K562 (cell line): Measurements from ENCODE around the gene SMIM15. TPM values are rescaled to one million over a fixed set of nuclear protein-coding genes. Genes with fewer than 3 reads are reported as not detected.

Experiments
- ATAC-seq: fragments of 200-7000 bp; cut with Tn5 transposase; 3 replicates; pipeline ENCODE4 v1.9.1; 2020; ENCODE audit warnings: moderate library complexity
- BruUV-seq: library from RNA; stranded (reverse); fragments of 400-500 nt; replicated peaks from 2 replicates; lab custom pipeline; 2021; lab: Mats Ljungman, UMichigan
- CTCF ChIA-PET: fragments of 300-600 bp; formaldehyde crosslinking; extraction: SDS; loops from one replicate; lab custom pipeline; 2021; ENCODE audit warnings: low intra/inter-chr PET ratio; lab: Yijun Ruan, JAX
- POLR2A ChIA-PET: fragments of 300-600, 350-650 bp; sonication (Branson Sonifier 250); formaldehyde crosslinking; extraction: SDS; loops from one replicate; lab custom pipeline; 2021; ENCODE audit warnings: antibody characterized with exemption, inconsistent platforms; lab: Yijun Ruan, JAX
- DNase-seq, 4 experiments: peaks; one replicate each; pipeline versions ENCODE4 v3.0.0 to v3.0.0-alpha.2; 2011 to 2018; ENCODE audit warnings: low spot score in 3 of 4, mixed read lengths in 3 of 4; ENCODE audit errors: extremely low read depth in 1 of 4
- FAIRE-seq: peaks from 2 replicates; lab custom pipeline; 2011; peaks lifted over from hg19 to GRCh38; lab: Jason Lieb, UNC
- H2AFZ ChIP-seq: 2 replicates; pipeline ENCODE4 v1.6.0; 2011; ENCODE audit warnings: low read depth, low read length, control low read depth, inconsistent platforms
- H3K27ac ChIP-seq: fragments of 200-600 bp; 3 replicates; pipeline ENCODE4 v1.8.0; 2011; ENCODE audit warnings: low read depth, mild to moderate bottlenecking, control low read depth, inconsistent platforms, low read length, moderate library complexity, mixed read lengths; ENCODE audit errors: extremely low read depth
- H3K27me3 ChIP-seq, 2 experiments: fragments of 300-600 bp in 1 of 2; 2 replicates in 1 of 2; 3 replicates in 1 of 2; pipeline versions ENCODE4 v1.6.0 to v1.8.0; 2011; ENCODE audit warnings: inconsistent platforms in 2 of 2, low read length in 2 of 2, mild to moderate bottlenecking in 1 of 2, mixed read lengths in 1 of 2, moderate library complexity in 1 of 2; ENCODE audit not compliant: control insufficient read depth in 2 of 2, insufficient read depth in 2 of 2
- H3K36me3 ChIP-seq: fragments of 300-600 bp; 3 replicates; pipeline ENCODE4 v1.8.0; 2011; ENCODE audit warnings: mild to moderate bottlenecking, low read length, inconsistent platforms; ENCODE audit not compliant: control insufficient read depth, insufficient read depth
- H3K4me1 ChIP-seq, 2 experiments: fragments of 200-600 bp in 1 of 2; replicated peaks in 1 of 2; 2 replicates in 1 of 2; 3 replicates in 1 of 2; pipeline versions ENCODE4 v1.5.1 to v1.8.0; 2011; ENCODE audit warnings: inconsistent platforms in 2 of 2, low read length in 2 of 2, mild to moderate bottlenecking in 1 of 2, mixed read lengths in 1 of 2, moderate library complexity in 1 of 2; ENCODE audit not compliant: control insufficient read depth in 2 of 2, insufficient read depth in 2 of 2
- H3K4me2 ChIP-seq: 2 replicates; pipeline ENCODE4 v1.6.1; 2011; ENCODE audit warnings: low read length, control low read depth, inconsistent platforms, mixed read lengths; ENCODE audit not compliant: insufficient read depth
- H3K4me3 ChIP-seq: fragments of 200-600 bp; sonication (generic), shearing (Covaris generic); 2 replicates; pipeline ENCODE4 v1.5.1; 2016; ENCODE audit warnings: control low read depth, inconsistent platforms
- H3K79me2 ChIP-seq: fragments of 200-600 bp; 3 replicates; pipeline ENCODE4 v1.8.0; 2011; ENCODE audit warnings: low read length, inconsistent platforms; ENCODE audit not compliant: control insufficient read depth, insufficient read depth
- H3K9ac ChIP-seq, 2 experiments: 2 replicates each; pipeline versions ENCODE4 v1.6.0 to v1.6.1; 2011; ENCODE audit warnings: low read depth in 2 of 2, low read length in 2 of 2, control low read depth in 1 of 2, inconsistent platforms in 1 of 2, mild to moderate bottlenecking in 1 of 2, mixed read lengths in 1 of 2; ENCODE audit not compliant: insufficient read depth in 1 of 2
- H3K9me1 ChIP-seq: one replicate; pipeline ENCODE4 v1.6.0; 2011; ENCODE audit warnings: inconsistent platforms, mild to moderate bottlenecking, low read length, moderate library complexity; ENCODE audit not compliant: control insufficient read depth, insufficient read depth
- H3K9me3 ChIP-seq: replicated peaks from 2 replicates; pipeline ENCODE4 v1.5.1; 2011; ENCODE audit warnings: low read depth, low read length, inconsistent platforms; ENCODE audit not compliant: control insufficient read depth, insufficient read depth
- H4K20me1 ChIP-seq: replicated peaks from 2 replicates; pipeline ENCODE4 v1.6.1; 2011; ENCODE audit warnings: low read length, inconsistent platforms, mixed read lengths; ENCODE audit not compliant: control insufficient read depth, insufficient read depth
- C11orf30 ChIP-seq: fragments of 450-650 bp; IDR thresholded peaks from 2 replicates; pipeline ENCODE4 v1.6.1; 2016; ENCODE audit warnings: low read depth, mild to moderate bottlenecking
- CBX5 ChIP-seq: IDR thresholded peaks from 2 replicates; pipeline ENCODE4 v1.6.1; 2014; ENCODE audit warnings: low read depth, borderline replicate concordance
- KDM2B ChIP-seq: fragments of 250-450 bp; sonication (Bioruptor Pico); IDR thresholded peaks from 2 replicates; pipeline ENCODE4 v1.8.0; 2021; ENCODE audit warnings: mild to moderate bottlenecking, moderate library complexity
- MYBL2 ChIP-seq, 2 experiments: fragments of 450-650 bp in 1 of 2; sonication (generic) in 1 of 2; formaldehyde crosslinking in 1 of 2; IDR thresholded peaks; 2 replicates each; pipeline versions ENCODE4 v1.6.1 to v1.8.1; 2017 to 2022; ENCODE audit warnings: borderline replicate concordance in 1 of 2, inconsistent platforms in 1 of 2, low read depth in 1 of 2, mild to moderate bottlenecking in 1 of 2, missing genetic modification reagents in 1 of 2, moderate library complexity in 1 of 2
- NFIC ChIP-seq: fragments of 450-650 bp; IDR thresholded peaks from 2 replicates; pipeline ENCODE4 v1.6.1; 2017; ENCODE audit warnings: mild to moderate bottlenecking, inconsistent platforms
- ZFP36 ChIP-seq: fragments of 150-350 bp; IDR thresholded peaks from 2 replicates; pipeline ENCODE4 v1.6.1; 2018; ENCODE audit warnings: low read length, low read depth; ENCODE audit not compliant: partially characterized antibody
- ZNF184 ChIP-seq: sonication (generic); formaldehyde crosslinking; IDR thresholded peaks from 2 replicates; pipeline ENCODE4 v1.5.0; 2020; ENCODE audit warnings: missing genetic modification reagents
- WGBS: fragments of 100-300 bp; shearing (Covaris generic); methylation state at CpG from one replicate; pipeline ENCODE4 v1.1.6; 2016; ENCODE audit warnings: low coverage, mixed read lengths; ENCODE audit not compliant: insufficient coverage; ENCODE audit errors: missing lambda C conversion rate; 5-methylcytosine and 5-hydroxymethylcytosine counted together
- in situ Hi-C: fragments of 300-500 bp; cut with MboI; formaldehyde crosslinking; loops from 4 replicates; pipeline ENCODE4 v1.15.0; 2018; ENCODE audit warnings: inconsistent platforms, mixed read lengths
- intact Hi-C: fragments of 100-400 bp; cut with micrococcal nuclease; formaldehyde crosslinking; loops from 2 replicates; pipeline ENCODE4 v1.14.2; 2022
- polyA plus RNA-seq, 8 experiments: library from polyadenylated mRNA; depleted of rRNA in 4 of 8; stranded (reverse) in 5 of 8; unstranded in 3 of 8; fragments of >200 nt; fragmentation: Nextera tagmentation in 2 of 8; fragmentation: Illumina TruSeq in 1 of 8; extraction: Ambion mirVana in 2 of 8; extraction: Trizol in 1 of 8; gene quantifications; 2 replicates each; pipeline versions ENCODE4 v1.2.1 to v1.2.3, GENCODE V29; 2011 to 2014; ENCODE audit warnings: inconsistent platforms in 1 of 8, missing spikeins in 1 of 8
- total RNA-seq, 7 experiments: library from RNA; depleted of rRNA in 6 of 7; stranded (reverse); fragments of >200 nt in 6 of 7; fragmentation: Illumina TruSeq in 2 of 7; extraction: Trizol in 2 of 7; gene quantifications; 2 replicates each; pipeline versions ENCODE4 v1.2.1 to v1.2.3, GENCODE V29; 2011 to 2021; ENCODE audit warnings: low replicate concordance in 1 of 7
- TF ChIP-seq, protein P1 (sequence below): fragments of 250-450 bp; sonication (Bioruptor Pico); IDR thresholded peaks from 2 replicates; pipeline ENCODE4 v1.4.0; 2020; ENCODE audit warnings: mild to moderate bottlenecking, moderate library complexity

SMIM15 gene
- total and polyA plus RNA-seq, 9 of the 15 experiments (the other 6 are each of a cell fraction or from before 2014, with no cell fraction given) = 16.6 to 124 (median 82.0) TPM

DNA sequence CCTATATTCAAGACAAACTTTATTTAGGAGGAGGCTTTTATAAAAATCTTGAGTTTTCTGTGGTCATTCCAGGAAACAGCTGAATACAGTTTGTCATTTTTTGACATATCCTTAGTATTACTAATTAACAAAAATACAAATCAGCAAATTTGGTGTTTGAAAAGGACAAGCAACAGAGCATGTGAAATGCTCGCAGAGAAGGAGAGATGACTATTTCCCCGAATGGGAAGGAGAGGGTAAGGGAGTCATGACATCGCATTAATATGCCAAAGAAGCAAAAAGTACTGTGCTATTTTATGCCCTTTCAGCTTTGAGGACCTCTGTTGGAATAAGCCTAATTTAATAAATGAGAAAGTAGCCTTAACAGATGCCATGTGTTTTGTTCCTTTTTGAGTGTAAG is 1.8 kb downstream of the SMIM15 start (continued):
- TF ChIP-seq, protein P1, sequence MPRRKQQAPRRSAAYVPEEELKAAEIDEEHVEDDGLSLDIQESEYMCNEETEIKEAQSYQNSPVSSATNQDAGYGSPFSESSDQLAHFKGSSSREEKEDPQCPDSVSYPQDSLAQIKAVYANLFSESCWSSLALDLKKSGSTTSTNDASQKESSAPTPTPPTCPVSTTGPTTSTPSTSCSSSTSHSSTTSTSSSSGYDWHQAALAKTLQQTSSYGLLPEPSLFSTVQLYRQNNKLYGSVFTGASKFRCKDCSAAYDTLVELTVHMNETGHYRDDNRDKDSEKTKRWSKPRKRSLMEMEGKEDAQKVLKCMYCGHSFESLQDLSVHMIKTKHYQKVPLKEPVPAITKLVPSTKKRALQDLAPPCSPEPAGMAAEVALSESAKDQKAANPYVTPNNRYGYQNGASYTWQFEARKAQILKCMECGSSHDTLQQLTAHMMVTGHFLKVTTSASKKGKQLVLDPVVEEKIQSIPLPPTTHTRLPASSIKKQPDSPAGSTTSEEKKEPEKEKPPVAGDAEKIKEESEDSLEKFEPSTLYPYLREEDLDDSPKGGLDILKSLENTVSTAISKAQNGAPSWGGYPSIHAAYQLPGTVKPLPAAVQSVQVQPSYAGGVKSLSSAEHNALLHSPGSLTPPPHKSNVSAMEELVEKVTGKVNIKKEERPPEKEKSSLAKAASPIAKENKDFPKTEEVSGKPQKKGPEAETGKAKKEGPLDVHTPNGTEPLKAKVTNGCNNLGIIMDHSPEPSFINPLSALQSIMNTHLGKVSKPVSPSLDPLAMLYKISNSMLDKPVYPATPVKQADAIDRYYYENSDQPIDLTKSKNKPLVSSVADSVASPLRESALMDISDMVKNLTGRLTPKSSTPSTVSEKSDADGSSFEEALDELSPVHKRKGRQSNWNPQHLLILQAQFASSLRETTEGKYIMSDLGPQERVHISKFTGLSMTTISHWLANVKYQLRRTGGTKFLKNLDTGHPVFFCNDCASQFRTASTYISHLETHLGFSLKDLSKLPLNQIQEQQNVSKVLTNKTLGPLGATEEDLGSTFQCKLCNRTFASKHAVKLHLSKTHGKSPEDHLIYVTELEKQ = no peak
- TF ChIP-seq C11orf30 (peak; percentile 81), CBX5 (no peak)
- TF ChIP-seq, all 486 proteins: peak for 8

DNA sequence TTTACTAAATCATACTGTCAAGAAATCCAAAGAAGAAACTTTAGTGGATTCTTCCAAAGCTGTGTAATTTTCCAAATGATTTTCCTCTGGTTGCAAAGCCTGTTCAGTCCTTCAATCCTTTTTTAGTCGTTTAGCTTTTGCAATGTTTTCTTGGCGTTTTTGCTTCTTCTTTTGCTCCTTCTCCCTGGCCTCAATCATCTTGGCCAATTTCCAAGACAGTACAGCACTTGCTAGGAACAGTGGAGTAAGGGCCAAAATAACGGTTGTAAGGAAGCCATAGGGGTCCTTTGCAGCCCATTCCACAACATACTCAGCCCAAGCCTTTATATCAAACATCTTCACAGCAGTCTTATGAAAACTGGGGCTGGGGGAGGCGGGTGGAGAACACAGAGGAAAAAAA is 2.4 kb downstream of the SMIM15 start:
- peak overlapping the region; percentile 49; the same call in 2 of the 3 replicates for H3K27ac ChIP-seq
- H3K4me2 ChIP-seq = peak overlapping the region; percentile 73
- POLR2A ChIA-PET = no interaction called here

More for the DNA sequence above, 2.4 kb downstream of the SMIM15 start:
- peak in 1 of 4 experiments; percentile 57 for DNase-seq
- TF ChIP-seq KDM2B (CRISPR knock-in tag) = no peak
- TF ChIP-seq NFIC = peak; percentile 90
- 0 out of 2 replicates have a peak, but pooled peaks have one; percentile 26 for TF ChIP-seq MYBL2 (IDR thresholded peaks at IDR 0.05; ENCODE audit: low read depth)
- no peak for TF ChIP-seq MYBL2 (CRISPR knock-in tag; IDR thresholded peaks at IDR 0.05; ENCODE audit: borderline replicate concordance)
- TF ChIP-seq ZFP36 = no peak
- no peak for TF ChIP-seq ZNF184 (CRISPR knock-in tag)
- intact Hi-C loops = loop anchor here (5.0 to 10.0 kb wide), 4 partner anchors 105 to 315 kb away; partner anchors contain the start of genes ELOVL7 and ZSWIM6
- Histone ChIP-seq H3K4me1 (peaks cover 0 to 18% of the 10 kb centered on the region in 2 experiments; a peak in 3 of 5 replicates), H2AFZ (no peak overlapping the region), H3K36me3 (peaks cover 44% of the 10 kb centered on the region), H4K20me1 (no peaks in the 10 kb centered on the region), H3K9ac (peak overlapping the region in 1 of 2 experiments; percentile 95; a peak in 2 of 4 replicates), H3K9me1 (no peaks in the 10 kb centered on the region), H3K79me2 (peaks cover 70% of the 10 kb centered on the region), H3K27me3 (no peaks in the 10 kb centered on the region), H3K9me3 (no peaks in the 10 kb centered on the region), H3K4me3 (peak overlapping the region; percentile 69; the same call in 1 of the 2 replicates)
- no TSS peak for BruUV-seq
- WGBS = 29% methylated on average over 4 of the region's 4 CpGs
- in situ Hi-C loops = no loop called here
- ATAC-seq = 0 out of 3 replicates have a peak, but pooled peaks have one; percentile 7
- FAIRE-seq = peak; percentile 65
- CTCF ChIA-PET = no interaction called here
